Measurements from ENCODE around the gene PPFIA3. TPM values are rescaled to one million over a fixed set of nuclear protein-coding genes. Genes with fewer than 3 reads are reported as not detected.
A peak's percentile ranks its signal among the peaks of the same experiment; 100 is the strongest.

PPFIA3 gene
- total RNA-seq, 1 experiment from 2014 or later = 28.1 TPM

GRCh38 chr19:49165111-49165750 is 45.9 kb downstream of the PPFIA3 start:
- Histone ChIP-seq H3K27ac (ENCODE audit: low read depth, low read length) (no peak overlapping the region), H3K9me2 (ENCODE audit: insufficient read depth) (no peaks in the 10 kb centered on the region), H3K9ac (ENCODE audit: low read length) (no peak overlapping the region), H3K4me3 (replicated peaks in 1 of 2; ENCODE audit: low read depth in 1 of 2, low read length in 2 of 2) (no peak overlapping the region), H3K27me3 (ENCODE audit: insufficient read depth, low read length) (no peaks in the 10 kb centered on the region), H3K4me1 (ENCODE audit: control insufficient read depth in 1 of 2, insufficient read depth in 2 of 2, low read length in 2 of 2) (no peaks in the 10 kb centered on the region; a peak in 1 of 4 replicates), H3K9me3 (ENCODE audit: control insufficient read depth in 1 of 2, insufficient read depth in 1 of 2, low read depth in 1 of 2, low read length in 2 of 2) (no peaks in the 10 kb centered on the region), H3K4me2 (ENCODE audit: low read length) (no peak overlapping the region), H3K36me3 (ENCODE audit: control insufficient read depth in 1 of 2, insufficient read depth in 2 of 2, low read length in 2 of 2) (no peaks in the 10 kb centered on the region; a peak in 1 of 4 replicates), H3K79me2 (ENCODE audit: insufficient read depth, low read length) (no peaks in the 10 kb centered on the region), H4K20me1 (ENCODE audit: insufficient read depth) (no peaks in the 10 kb centered on the region), H2AFZ (ENCODE audit: low read depth, low read length, poor library complexity, severe bottlenecking) (no peak overlapping the region)
- ATAC-seq = no peak
- RAD21 ChIA-PET (ENCODE audit: low non-redundant PET in 1 of 2, low total read pairs in 2 of 2, uncharacterized antibody in 2 of 2, unreplicated experiment in 2 of 2) = no interaction called here
- no peak for DNase-seq (ENCODE audit: low read depth, low spot score)
- no TSS peak for BruUV-seq (replicated peaks)
- POLR2A ChIA-PET = interaction anchor here (0.6 kb wide), 1 partner anchor 12 kb away, joined by 5 read pairs; no protein-coding TSS in a partner anchor
- no peak for TF ChIP-seq CTCF (IDR thresholded peaks at IDR 0.05 in 2 of 3, conservative IDR thresholded peaks at IDR 0.05 in 1 of 3; ENCODE audit: borderline replicate concordance in 1 of 3, insufficient read depth in 1 of 3, low read depth in 2 of 3, low read length in 2 of 3)
- CTCF ChIA-PET = interaction anchor here (1.8 kb wide), 1 partner anchor 34 kb away, joined by 8 read pairs; no protein-coding TSS in a partner anchor
- intact Hi-C loops (cut with micrococcal nuclease) = no loop called here

DNA sequence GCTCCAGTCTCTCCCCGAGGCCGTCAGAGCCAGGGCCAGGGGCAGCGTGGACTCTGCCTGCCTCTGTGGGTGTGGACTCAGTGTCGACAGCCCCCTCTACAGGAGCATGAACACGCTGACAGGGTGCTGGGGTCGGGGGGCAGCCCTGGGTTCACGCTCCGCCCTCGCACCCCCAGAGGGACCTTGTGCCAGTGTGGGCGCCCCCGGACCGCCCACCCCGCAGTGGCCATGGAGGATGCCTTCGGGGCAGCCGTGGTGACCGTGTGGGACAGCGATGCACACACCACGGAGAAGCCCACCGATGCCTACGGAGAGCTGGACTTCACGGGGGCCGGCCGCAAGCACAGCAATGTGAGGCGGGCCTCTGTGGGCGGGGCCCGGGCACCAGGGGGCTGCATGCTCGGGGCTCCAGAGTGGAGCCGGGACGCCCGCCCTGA is 46.5 kb downstream of the PPFIA3 start:
- TF ChIP-seq EGR1 (IDR thresholded peaks at IDR 0.05; ENCODE audit: low read depth) (no peak), ZNF274 (IDR thresholded peaks at IDR 0.05; ENCODE audit: low read depth, low read length) (no peak)
- RAD21 ChIA-PET (ENCODE audit: low non-redundant PET in 1 of 2, low total read pairs in 2 of 2, uncharacterized antibody in 2 of 2, unreplicated experiment in 2 of 2) = no interaction called here
- Histone ChIP-seq H3K36me3 (ENCODE audit: control insufficient read depth in 1 of 2, insufficient read depth in 2 of 2, low read length in 2 of 2) (peaks cover 0 to 4% of the 10 kb centered on the region in 2 experiments; a peak in 2 of 4 replicates), H3K9me2 (ENCODE audit: insufficient read depth) (no peaks in the 10 kb centered on the region), H3K4me3 (replicated peaks in 1 of 2; ENCODE audit: low read depth in 1 of 2, low read length in 2 of 2) (no peak overlapping the region), H3K9me3 (ENCODE audit: control insufficient read depth in 1 of 2, insufficient read depth in 1 of 2, low read depth in 1 of 2, low read length in 2 of 2) (no peaks in the 10 kb centered on the region), H3K27ac (ENCODE audit: low read depth, low read length) (no peak overlapping the region), H3K4me1 (ENCODE audit: control insufficient read depth in 1 of 2, insufficient read depth in 2 of 2, low read length in 2 of 2) (no peaks in the 10 kb centered on the region; a peak in 1 of 4 replicates), H4K20me1 (ENCODE audit: insufficient read depth) (no peaks in the 10 kb centered on the region), H3K79me2 (ENCODE audit: insufficient read depth, low read length) (no peaks in the 10 kb centered on the region), H2AFZ (ENCODE audit: low read depth, low read length, poor library complexity, severe bottlenecking) (no peak overlapping the region), H3K27me3 (ENCODE audit: insufficient read depth, low read length) (no peaks in the 10 kb centered on the region), H3K4me2 (ENCODE audit: low read length) (no peak overlapping the region), H3K9ac (ENCODE audit: low read length) (no peak overlapping the region)
- CTCF ChIA-PET = no interaction called here
- DNase-seq (ENCODE audit: low read depth, low spot score) = no peak
- 0 out of 2 replicates have a peak, but pooled peaks have one; percentile 34 for ATAC-seq
- POLR2A ChIA-PET = no interaction called here
- no TSS peak for BruUV-seq (replicated peaks)
- intact Hi-C loops (cut with micrococcal nuclease) = no loop called here
